ENCODE data around the gene TXLNG.
"Not testable (repeated sequence)": the region's sequence is repeated elsewhere in the genome, so short reads cannot be mapped to it uniquely, and the experiment has no call there.

Gene TXLNG

GRCh38 chrX:16786139-16786790 lies at the start of gene TXLNG:
TSS of gene TXLNG (plus strand) at chrX:16786466. CDS start at chrX:16786488, 22 bp downstream.
- DNase-seq = peak; percentile 84

- no peak for DNase-seq
These were observed 49.2 kb upstream of the TXLNG start for GRCh38 chrX:16737024-16737423.

- DNase-seq = no peak
These were observed 46.7 kb upstream of the TXLNG start for GRCh38 chrX:16739574-16739973.

GRCh38 chrX:16743604-16744325 lies 42.5 kb upstream of the TXLNG start:
- DNase-seq = no peak

- DNase-seq = no peak
These were observed 41.2 kb upstream of the TXLNG start for GRCh38 chrX:16745102-16745501.

GRCh38 chrX:16745659-16746058 lies 40.6 kb upstream of the TXLNG start:
- no peak for DNase-seq

GRCh38 chrX:16748425-16748824 lies 37.8 kb upstream of the TXLNG start:
- no peak for DNase-seq

- no peak for DNase-seq
These were observed 36.1 kb upstream of the TXLNG start for GRCh38 chrX:16750136-16750535.

- DNase-seq = no peak
These were observed 32.2 kb upstream of the TXLNG start for GRCh38 chrX:16754019-16754418.

- no peak for DNase-seq
These were observed 29.5 kb upstream of the TXLNG start for GRCh38 chrX:16756724-16757123.

- not testable (repeated sequence) for DNase-seq
These were observed 24.8 kb upstream of the TXLNG start for GRCh38 chrX:16761500-16761899.

- no peak for DNase-seq
These were observed 23.7 kb upstream of the TXLNG start for GRCh38 chrX:16762579-16762978.

GRCh38 chrX:16765594-16765993 lies 20.7 kb upstream of the TXLNG start:
- no peak for DNase-seq

- DNase-seq = no peak
These were observed 15.2 kb upstream of the TXLNG start for GRCh38 chrX:16770970-16771482.

- DNase-seq = no peak
These were observed 14.5 kb upstream of the TXLNG start for GRCh38 chrX:16771483-16772398.

GRCh38 chrX:16772460-16772859 lies 13.8 kb upstream of the TXLNG start:
- DNase-seq = no peak

- DNase-seq = no peak
These were observed 11.5 kb upstream of the TXLNG start for GRCh38 chrX:16774746-16775145.

GRCh38 chrX:16778545-16778944 lies 7.7 kb upstream of the TXLNG start:
- DNase-seq = no peak

- no peak for DNase-seq
These were observed 7.3 kb upstream of the TXLNG start for GRCh38 chrX:16778993-16779392.

GRCh38 chrX:16779815-16780214 lies 6.5 kb upstream of the TXLNG start:
- DNase-seq = not testable (repeated sequence)

- DNase-seq = no peak
These were observed 2.8 kb upstream of the TXLNG start for GRCh38 chrX:16783452-16783851.

GRCh38 chrX:16784440-16784839 lies 1.8 kb upstream of the TXLNG start:
- DNase-seq = not testable (repeated sequence)
